Breast epithelium (tissue), 3 donors: Measurements from ENCODE around the gene DPT.

Experiments
- CTCF ChIP-seq, 3 donors: fragments of 450-650 bp; IDR thresholded peaks; one replicate each; pipeline ENCODE4 v1.5.1; 2016 to 2017; ENCODE audit warnings: antibody characterized with exemption in 3 of 3, mild to moderate bottlenecking in 3 of 3, moderate library complexity in 3 of 3
- POLR2A ChIP-seq: fragments of 450-650 bp; IDR thresholded peaks from one replicate; pipeline ENCODE4 v1.6.1; 2016; ENCODE audit warnings: antibody characterized with exemption, mild to moderate bottlenecking, moderate library complexity

- TF ChIP-seq POLR2A (no peak), CTCF (IDR thresholded peaks at IDR 0.05) (no peak)
Observed at GRCh38 chr1:168734271-168734670, 5.3 kb upstream of the DPT start.
